GM19239 (cell line): ENCODE data around the gene ENTPD2.

Experiments used
- DNase-seq: peaks from one replicate; pipeline ENCODE4 v3.0.0; 2011; ENCODE audit warnings: low spot score; ENCODE audit not compliant: insufficient read length
- FAIRE-seq: peaks from 2 replicates; lab custom pipeline; 2011; peaks lifted over from hg19 to GRCh38; lab: Jason Lieb, UNC

Gene ENTPD2

GRCh38 chr9:137080260-137081122 lies 26.6 kb upstream of the ENTPD2 start:
- FAIRE-seq (no peak), DNase-seq (no peak)

DNA sequence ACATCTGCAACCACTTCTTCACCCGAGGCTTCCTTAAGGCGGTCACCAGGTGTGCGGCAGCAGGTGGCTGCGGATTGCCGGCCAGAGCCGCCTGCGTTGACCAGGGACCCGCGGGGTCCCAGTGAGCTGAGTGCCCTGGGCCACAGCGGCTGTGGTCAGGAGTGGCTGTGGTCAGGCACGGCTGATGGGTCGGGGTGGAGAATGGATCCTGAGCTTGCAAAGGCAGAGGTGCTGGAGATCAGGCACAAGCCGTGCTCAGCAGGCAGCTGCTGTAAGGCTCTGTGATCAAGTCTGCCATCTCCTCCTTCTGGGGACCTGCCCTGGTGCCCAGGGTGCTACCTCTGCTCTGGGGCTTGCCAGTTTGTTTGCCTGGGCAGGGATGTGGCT lies 25.5 kb upstream of the ENTPD2 start:
- DNase-seq, result no peak
- no peak for FAIRE-seq

GRCh38 chr9:137078701-137079400 lies 25.0 kb upstream of the ENTPD2 start:
- no peak for FAIRE-seq
- DNase-seq, result no peak

DNA sequence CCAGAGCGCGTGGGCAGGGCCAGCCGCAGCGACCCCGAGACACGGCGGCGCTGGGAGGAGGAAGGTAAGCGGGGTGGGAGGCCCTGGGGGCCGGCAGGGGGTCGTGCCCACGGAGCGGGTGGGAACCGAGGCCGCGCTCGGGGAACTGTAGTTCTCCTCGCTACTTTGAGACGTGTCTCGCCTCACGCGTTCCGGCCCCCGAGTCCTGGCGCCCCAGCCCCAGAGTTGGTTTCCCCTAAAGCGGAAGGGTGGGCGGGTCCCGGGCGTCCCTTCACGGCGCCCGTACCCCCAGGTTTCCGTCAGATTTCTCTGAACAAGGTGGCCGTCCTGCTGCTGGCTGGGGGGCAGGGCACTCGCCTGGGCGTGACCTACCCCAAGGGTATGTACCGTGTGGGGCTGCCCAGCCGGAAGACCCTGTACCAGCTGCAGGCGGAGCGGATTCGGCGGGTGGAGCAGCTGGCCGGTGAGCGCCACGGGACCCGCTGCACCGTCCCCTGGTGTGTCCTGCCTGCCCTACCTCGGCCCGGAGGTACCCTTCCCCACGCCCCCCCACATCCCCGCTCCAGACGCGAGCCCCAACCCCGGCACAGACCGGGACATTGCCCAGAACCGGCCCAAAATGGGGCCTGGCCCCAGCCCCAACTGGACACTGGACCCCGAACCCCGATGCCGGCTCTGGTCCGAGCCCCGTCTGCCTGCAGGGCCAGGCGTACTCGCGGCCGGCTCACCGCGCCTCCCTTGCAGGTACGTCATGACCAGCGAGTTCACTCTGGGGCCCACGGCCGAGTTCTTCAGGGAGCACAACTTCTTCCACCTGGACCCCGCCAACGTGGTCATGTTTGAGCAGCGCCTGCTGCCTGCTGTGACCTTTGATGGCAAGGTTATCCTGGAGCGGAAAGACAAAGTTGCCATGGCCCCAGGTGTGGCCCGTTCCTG lies 24.2 kb upstream of the ENTPD2 start:
- DNase-seq (no peak), FAIRE-seq (peak; percentile 8)

DNA sequence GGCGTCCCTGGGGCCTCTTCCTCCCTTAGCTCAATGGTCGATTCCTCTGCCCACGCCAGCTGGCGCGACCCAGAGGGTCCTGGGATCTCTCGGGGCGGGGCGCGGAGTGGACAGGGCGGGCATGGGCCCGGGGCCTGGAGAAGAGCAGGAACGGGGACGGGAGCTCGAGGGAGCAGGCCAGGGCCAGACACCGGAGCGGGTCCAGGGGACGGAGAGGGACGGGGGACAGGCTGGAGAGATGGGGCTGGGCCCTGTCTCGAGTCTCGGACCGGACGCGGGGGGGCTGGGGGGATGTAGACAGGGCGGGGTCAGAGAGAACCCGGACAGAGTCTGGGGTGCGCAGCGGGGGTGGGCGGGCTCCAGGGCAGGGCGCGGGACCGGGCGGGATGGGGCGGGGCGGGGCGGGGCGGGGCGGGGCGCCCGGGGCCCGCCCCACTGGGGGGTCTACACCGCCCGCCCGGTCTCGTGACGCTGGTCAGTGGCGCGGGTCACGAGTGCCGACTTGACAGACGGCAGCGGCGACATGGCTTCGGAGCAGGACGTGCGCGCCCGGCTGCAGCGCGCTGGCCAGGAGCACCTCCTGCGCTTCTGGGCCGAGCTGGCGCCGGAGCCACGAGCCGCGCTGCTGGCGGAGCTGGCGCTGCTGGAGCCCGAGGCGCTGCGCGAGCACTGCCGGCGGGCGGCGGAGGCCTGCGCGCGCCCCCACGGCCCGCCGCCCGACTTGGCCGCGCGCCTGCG lies 23.3 kb upstream of the ENTPD2 start, which contains the start of gene UAP1L1:
TSS of gene UAP1L1 (plus strand) at position 508 of the 738 bp plus-strand sequence. CDS start at position 524, 16 bp downstream.
- DNase-seq (peak; percentile 80), FAIRE-seq (peak; percentile 67)

DNA sequence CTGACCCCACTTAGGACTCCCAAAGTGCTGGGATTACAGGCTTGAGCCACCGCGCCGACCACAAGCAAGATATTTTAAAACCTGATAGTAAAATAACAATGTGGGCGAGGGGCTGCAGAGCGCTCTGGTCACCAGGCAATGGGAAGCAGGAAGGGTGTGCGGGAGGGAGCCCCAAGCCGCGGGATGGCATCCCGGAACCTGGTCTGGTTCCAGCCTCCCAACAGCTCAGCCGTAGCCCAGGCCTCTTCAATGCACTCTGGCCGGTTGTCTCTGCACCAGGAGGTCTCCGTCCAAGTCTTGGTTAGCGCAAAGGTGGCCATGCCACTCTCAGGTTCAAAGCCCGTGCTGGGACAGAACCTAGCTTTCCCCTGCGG lies 22.8 kb upstream of the ENTPD2 start:
- FAIRE-seq (no peak), DNase-seq (no peak)

GRCh38 chr9:137075275-137075775 lies 21.5 kb upstream of the ENTPD2 start:
- DNase-seq (no peak), FAIRE-seq (no peak)

DNA sequence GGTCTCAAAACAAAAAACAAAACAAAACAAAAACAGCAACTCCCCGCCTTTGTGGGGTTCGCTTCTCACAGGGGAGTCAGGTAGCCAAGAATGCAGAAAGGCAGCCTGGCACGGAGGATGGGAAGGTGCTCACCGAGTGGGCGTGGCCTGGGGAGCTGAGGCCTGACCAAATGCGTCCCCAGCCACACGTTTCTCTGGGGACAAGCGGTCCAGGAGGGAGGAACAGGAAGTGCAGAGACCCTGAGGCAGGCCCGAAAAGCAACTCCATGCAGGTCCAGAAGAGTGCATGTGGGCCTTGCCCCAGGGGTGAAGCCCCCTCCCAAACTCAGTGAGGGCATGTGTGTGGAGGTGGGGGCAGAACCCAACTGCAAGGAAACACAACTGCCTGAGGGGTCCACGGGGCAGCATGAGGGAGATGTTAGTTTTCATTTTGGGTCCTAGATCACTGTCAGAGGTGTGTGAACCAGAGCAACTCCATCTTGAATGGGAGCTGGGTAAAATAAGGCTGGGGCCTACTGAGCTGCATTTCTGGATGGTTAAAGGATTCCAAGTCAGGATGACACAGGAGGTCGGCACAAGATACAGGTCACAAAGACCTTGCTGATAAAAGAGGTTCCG lies 20.9 kb upstream of the ENTPD2 start:
- FAIRE-seq (no peak), DNase-seq (no peak)

GRCh38 chr9:137073992-137074399 lies 20.1 kb upstream of the ENTPD2 start:
- no peak for DNase-seq
- no peak for FAIRE-seq

GRCh38 chr9:137071282-137071681 lies 17.4 kb upstream of the ENTPD2 start:
- DNase-seq, result no peak
- FAIRE-seq, result no peak

DNA sequence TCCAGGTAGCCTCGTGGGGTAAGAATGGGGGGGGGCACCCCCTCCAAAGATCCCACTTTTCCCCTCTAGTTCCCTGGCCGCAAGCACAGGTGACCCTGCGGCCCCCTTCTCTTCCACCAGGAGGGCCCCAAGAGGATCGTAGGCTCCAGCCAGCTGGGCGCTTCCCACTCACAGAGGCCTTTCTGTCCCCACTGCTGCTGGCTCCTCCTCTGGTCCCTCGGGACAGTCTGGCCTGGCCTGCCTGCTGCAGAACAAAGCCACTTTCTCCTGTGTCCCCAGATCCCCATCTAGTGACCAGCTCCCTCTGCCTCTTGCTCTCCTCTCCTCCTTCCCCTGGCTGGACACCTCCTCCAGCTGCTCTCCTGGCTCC lies 17.0 kb upstream of the ENTPD2 start:
- DNase-seq (no peak), FAIRE-seq (no peak)

DNA sequence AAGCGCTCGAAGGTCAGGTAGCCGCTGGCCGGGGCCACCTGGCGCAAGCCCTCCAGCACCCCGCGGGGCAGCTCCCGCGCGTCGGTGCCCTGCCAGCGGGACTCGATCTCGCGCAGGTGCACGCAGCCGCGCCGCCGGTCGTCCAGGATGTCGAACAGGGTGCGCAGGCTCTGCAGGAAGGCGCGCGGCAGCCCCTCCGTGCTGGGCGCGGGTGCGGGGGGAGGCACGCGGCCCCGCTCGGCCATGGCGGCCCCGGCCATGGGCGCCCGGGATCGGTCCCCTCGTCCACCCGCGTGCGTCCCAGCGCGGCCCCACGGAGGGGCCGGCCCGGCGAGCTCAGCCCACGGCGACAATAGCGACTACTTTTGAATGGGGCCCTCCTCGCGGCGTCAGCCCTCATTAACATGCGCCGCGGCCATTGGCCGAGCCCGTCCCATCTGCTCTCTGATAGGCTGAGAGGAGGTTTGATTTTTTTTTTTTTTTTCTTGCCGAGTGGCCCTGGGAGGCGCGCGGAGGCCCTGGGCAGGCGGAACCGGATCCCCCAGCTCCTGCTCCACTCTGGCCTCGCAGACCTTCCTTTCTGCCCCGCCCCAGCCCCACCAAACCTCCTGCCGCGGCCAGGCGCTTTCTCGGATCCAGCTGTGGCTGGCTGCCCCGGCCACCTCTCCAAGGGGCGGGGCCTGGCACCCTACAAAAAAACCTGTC lies 16.5 kb upstream of the ENTPD2 start, which contains the start of gene SAPCD2:
TSS of gene SAPCD2 (minus strand) at position 357 of the 705 bp plus-strand sequence. CDS start at position 260, 97 bp downstream.
- peak; percentile 95 for DNase-seq
- FAIRE-seq, result peak; percentile 85

DNA sequence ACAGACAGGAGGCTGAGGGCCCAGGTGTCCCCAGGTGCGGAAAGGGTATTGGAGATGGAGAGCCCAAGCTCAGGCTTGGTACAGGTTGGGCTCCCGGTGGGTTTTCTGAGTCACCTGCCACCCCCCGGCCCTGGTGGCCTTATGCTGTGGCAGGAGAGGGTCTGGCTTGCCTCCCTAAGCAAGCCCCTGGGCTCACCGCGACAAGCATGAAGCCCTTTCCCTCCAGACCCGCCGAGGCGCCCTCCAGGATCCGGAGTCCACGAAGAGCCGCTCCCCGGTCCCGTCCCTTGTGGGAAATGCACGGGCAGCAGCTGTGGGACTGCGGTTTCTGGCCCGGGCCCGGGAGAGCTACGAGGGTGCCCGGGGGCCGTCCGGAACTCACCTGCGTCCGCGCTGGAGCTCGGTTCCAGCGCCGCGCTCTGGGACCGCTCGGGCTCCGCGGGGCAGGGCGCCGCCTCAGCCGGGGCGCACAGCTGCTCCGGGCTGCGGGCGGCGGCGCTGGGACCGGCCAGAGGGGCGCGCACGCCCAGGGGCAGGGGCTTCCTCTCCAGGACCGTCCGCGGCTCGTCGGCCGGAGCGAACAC lies 15.7 kb upstream of the ENTPD2 start:
- FAIRE-seq (no peak), DNase-seq (no peak)

DNA sequence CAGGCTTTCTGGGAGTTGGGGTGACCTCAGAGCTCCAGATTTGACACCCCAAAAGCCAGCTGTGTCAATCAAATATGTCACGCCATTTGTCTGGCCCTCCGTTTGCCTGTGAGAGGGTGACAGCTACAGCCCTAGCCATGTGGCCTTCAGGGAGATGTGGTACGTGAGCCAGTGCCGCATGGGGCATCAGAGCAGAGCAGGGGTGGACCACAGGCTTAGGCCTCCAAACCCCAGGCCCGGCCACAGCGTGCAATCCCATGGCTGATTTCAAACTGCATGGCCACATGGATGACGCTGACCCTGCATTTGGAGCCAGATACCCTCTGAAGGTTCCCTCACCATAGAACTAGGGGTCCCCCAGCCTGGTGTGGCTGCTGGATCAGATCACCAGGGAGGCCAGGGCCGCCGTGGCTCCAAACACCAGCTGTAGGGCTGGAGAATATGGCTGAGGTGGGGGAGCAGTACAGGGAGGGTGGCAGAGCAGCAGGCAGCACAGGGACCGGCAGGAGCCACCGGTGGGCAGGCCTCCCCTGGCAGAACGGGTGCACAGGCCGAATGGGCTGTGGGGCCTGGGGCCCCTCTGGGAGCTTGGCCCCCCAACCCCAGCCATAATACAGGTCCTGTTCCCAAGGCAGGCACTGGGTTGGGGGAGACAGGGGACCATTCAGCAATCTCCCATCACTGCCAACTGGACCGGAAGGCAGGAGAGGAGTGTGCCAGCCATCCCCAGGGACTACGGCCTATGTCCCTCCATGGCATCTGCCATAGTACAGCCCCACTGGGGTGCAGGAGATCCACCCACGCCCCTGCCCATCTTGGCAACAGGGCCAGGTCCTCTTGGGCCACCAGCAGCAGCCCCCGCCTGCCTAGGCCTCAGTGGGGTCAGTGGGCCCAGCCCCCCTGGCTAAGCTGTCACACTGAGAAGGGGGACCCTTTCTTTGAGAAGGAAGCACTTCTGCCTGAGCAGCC lies 15.0 kb upstream of the ENTPD2 start:
- no peak for DNase-seq
- FAIRE-seq, result no peak

DNA sequence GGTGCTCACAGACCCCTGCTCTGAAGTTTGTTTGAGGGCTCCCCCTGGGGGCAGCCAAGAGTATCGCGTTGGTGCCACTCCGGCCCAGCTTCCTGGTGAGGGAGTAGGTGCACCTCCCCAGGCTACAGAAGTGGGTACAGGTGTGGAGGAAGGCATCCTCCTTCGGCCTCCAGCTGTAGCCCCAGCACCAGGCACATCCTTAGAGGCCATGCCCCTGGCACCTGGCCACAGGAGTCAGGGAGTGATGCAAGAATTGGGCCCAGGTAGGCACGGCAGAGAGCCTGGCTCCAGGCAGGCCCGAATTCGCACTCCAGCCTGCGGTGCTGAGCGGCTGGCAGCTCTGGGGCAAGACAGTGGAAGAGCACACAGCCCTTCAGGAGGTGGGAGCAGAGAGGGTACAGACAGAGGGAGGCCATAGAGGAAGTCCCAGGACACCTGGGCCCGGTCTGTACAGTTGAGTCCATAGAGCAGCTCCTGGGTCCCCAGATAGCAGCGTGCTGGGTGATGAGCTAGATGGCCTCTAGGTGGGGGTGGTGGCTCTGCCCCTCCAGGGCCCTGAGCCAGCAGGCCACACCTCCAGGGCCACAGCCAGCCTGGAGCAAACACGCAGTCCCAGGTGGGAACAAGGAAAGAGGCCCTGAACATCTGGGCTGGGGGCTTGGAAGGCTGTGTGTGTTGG lies 14.1 kb upstream of the ENTPD2 start:
- FAIRE-seq (peak; percentile 79), DNase-seq (peak; percentile 97)

GRCh38 chr9:137066096-137066861 lies 12.4 kb upstream of the ENTPD2 start:
- DNase-seq (no peak), FAIRE-seq (no peak)
